ENCODE data around the gene PRKCA.
"Not testable (repeated sequence)": the region's sequence is repeated elsewhere in the genome, so short reads cannot be mapped to it uniquely, and the experiment has no call there.

PRKCA gene

DNA sequence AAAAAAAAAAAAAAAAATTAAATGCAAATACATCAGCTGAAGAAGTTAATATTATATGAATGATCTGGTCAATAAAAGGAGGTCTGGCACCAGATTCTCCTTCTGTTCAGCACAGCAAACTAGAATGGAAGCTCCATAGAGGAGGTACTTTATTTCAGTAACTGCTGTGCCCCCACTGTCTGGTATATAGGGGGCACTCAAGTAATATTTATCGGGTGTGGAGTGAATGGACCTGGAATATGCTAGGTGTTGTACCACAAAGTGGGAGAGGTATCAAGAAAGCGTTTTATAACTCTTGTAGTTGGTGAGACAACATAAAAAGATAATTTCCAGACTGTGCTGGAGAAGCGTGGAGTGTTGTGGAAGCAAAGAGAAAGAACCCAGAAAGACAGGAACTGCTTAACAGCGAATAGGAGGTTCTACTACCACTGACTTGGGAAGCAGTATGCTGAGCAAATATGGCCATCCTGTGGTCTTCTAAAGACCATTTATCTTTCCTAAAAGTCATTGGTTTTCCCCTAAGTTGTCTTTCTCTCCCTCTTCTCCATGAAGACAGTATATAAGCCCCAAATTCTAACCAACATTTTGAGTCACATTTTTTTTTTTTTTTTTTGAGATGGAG lies 12.2 kb upstream of the PRKCA start:
- no peak for DNase-seq (ENCODE audit: low read depth in 2 of 2)

- DNase-seq (ENCODE audit: low read depth in 2 of 2): no peak
Observed at GRCh38 chr17:66292353-66292752, 10.1 kb upstream of the PRKCA start.

DNA sequence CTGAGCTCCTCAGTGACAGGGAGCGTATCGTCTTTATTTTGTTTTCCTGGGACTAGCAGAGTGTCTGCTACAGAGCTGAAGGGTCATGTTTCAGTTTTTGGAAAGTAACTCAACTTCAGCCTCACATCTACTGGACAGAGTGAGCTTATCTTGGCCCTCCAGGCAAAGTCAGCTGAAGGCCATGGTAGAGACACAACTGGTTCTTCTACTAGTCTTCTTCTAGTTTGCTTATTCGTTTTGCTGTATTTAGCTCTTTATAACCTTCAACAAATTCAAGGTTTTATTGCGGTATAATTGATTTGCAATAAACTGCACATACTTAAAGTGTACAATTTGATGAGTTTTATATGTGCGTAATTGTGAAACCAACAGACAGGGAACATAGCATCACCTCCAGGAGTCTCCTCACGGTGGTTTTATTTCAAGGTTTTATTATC lies 6.1 kb upstream of the PRKCA start:
- DNase-seq (ENCODE audit: low read depth in 2 of 2): no peak

GRCh38 chr17:66297443-66297842 lies 5.0 kb upstream of the PRKCA start:
- not testable (repeated sequence) for DNase-seq (ENCODE audit: low read depth in 2 of 2)

DNA sequence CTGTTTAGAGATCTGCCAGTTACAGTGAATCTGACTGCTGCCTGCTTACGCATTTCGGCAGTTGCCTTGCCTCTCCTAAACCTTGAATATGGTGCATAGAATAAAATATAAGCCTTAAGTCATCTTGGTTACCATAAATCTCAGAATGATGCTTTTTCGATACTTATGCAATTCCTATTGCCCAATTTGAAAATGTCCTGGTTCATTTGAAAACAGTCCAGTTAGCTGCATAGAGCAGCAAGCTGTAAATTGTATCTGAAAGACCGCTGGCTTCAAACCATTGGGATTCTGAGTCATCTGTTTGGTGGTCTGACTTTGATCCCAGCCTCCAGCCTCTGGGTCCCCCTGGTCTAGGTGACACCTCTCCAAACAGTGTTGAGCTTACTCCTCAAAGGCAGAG lies 2.7 kb upstream of the PRKCA start:
- DNase-seq (ENCODE audit: low read depth in 2 of 2): no peak

DNA sequence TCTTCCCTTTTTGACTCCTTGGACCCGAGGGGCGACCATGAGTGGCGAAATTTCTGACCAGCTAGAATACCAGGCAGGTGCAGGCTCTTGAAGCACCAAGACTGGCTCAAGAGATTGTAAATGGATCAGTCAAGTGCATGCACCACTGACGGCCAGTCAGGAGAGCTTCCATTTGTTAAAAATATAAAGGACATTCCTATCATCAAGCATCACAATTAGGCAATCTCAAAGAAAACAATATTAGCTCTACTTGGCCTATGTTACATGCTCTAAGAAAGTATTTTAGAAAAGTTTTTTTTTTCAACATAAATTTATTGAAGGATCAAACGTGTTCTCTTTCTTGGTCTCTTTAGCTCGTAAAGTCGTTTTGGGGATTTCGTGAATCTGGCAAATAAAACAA lies 1.5 kb upstream of the PRKCA start:
- no peak for DNase-seq (ENCODE audit: low read depth in 2 of 2)

GRCh38 chr17:66301367-66301863 lies 998 bp upstream of the PRKCA start:
- DNase-seq (ENCODE audit: low read depth in 2 of 2): no peak

GRCh38 chr17:66302761-66303626 lies 581 bp downstream of the PRKCA start:
- DNase-seq (ENCODE audit: low read depth in 2 of 2): peak in 1 of 2 donors; percentile 10

GRCh38 chr17:66304304-66305174 lies 2.1 kb downstream of the PRKCA start:
- DNase-seq (ENCODE audit: low read depth in 2 of 2): no peak

DNA sequence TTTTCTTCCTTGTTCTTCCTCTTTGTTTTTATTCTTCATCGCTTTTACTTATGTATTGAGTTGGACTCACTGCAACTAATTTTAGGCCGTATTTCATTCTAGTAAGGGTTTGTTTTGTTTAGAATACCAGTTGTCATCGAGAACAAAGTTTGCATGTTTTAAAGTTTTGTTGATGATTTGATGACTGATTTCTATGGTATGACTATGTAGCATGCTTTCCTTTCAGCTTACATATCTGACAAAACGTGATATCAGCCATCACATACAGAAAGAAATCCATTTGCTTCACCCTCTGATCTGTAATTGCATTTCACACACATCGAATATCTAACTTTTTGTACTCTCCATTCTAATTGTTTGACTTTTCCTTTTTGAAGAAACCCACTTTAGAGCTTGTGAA lies 4.0 kb downstream of the PRKCA start:
- no peak for DNase-seq (ENCODE audit: low read depth in 2 of 2)

DNA sequence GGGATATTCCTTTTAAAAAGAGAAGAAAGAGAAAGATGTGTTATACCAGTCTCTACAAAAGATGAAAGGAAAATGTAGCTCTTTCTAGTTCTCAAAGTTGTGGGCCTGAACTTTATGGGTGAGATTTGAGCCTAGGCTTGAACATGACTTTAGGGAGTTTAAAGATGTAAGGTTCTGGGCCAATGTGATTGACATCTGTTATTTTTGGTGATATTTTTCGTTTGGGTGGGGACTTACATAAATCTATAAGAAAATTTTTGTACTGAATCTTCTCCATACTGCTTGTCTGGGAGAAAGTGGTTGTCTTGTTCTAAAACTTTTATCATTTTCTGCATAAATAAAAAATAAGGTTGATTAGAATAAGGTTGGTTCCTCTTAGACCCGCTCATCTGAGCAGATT lies 4.8 kb downstream of the PRKCA start:
- no peak for DNase-seq (ENCODE audit: low read depth in 2 of 2)

- no peak for DNase-seq (ENCODE audit: low read depth in 2 of 2)
Observed at GRCh38 chr17:66308856-66309255, 6.4 kb downstream of the PRKCA start.

DNA sequence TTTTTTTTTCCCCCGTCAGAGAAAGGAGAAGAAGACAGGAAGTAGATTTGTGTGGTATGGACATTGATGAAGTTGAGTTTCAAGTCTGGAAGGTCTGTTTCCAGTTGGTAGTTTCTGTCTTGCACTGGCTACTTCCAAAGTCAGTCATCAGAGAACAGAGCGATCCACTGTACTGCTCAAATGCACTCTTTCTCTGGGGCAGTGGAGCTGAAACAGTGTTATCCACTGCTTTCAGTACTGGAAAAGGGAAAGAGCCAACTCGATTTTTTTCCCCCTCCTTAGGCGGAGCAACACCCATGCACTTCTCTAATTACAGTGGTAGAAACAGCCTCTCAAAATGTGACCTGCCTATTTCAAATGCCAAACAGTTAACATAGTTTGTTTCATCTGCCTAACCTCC lies 7.4 kb downstream of the PRKCA start:
- DNase-seq (ENCODE audit: low read depth in 2 of 2): no peak

- DNase-seq (ENCODE audit: low read depth in 2 of 2): no peak
Observed at GRCh38 chr17:66310528-66311148, 8.2 kb downstream of the PRKCA start.

- DNase-seq (ENCODE audit: low read depth in 2 of 2): no peak
Observed at GRCh38 chr17:66312912-66313311, 10.5 kb downstream of the PRKCA start.

DNA sequence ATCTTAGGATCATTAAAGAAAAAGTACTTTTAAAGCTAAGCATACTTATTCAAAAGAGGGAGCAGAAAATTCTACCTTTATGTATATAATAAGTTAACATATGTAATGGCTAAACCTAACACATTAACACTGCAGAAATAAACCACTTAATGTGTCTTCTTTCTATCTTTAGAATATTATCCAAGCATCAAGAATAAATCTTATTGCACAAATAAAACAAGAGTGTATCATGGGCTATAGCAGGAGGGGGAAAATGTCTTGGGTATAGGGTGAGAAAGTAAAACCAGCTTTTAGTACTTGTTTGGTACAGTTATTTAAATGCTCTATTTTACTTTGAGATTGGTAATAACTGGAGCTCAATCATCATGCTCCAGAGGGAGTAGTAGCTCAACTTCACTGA lies 10.9 kb downstream of the PRKCA start:
- DNase-seq (ENCODE audit: low read depth in 2 of 2): no peak

- peak in 1 of 2 donors; percentile 24 for DNase-seq (ENCODE audit: low read depth in 2 of 2)
Observed at GRCh38 chr17:66313995-66314659, 11.7 kb downstream of the PRKCA start.

- no peak for DNase-seq (ENCODE audit: low read depth in 2 of 2)
Observed at GRCh38 chr17:66317629-66318028, 15.2 kb downstream of the PRKCA start.

GRCh38 chr17:66319226-66319625 lies 16.8 kb downstream of the PRKCA start:
- DNase-seq (ENCODE audit: low read depth in 2 of 2): no peak

DNA sequence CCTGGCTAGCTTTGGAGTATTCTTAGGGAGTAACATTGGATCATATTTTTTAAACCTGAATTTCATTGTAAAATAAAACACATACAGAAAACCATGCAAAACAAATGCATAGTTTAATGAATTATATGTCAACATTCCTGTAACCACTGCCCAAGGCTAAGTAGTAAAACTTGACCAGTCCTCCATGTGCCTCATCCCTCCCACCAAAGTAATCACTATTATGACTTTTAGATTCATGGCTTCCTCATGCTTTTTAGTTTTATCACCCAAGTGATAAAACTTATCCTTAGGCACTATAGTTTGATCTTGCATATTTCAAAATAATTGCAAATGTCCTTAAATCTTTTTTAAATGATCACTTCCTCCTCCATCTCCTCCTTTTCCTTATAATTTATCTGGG lies 20.4 kb downstream of the PRKCA start:
- DNase-seq (ENCODE audit: low read depth in 2 of 2): no peak

DNA sequence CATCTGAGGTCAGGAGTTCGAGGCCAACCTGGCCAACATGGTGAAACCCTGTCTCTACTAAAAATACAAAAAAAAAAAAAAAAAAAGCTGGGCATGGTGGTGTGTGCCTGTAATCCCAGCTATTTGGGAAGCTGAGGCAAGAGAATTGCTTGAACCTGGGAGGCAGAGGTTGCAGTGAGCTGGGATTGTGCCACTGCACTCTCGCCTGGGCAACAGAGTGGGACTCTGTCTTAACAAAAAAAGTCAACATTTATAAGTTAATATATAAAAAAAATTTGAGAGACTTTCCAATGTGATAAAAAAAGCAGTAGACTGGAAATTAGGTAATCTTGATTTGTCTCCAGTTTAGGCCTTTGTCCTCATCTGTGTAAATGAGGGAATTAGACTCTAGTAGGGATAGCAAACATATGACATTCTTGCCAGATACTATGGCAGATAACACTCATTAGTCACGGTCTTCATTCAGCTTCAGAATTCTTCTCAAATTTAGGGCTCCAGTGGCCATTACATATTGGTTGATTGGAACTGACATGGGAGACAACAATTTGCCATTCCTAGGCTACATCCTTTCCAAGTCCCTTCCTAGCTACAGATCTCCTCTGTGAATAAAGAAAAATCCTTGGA lies 22.1 kb downstream of the PRKCA start:
- not testable (repeated sequence) for DNase-seq (ENCODE audit: low read depth in 2 of 2)
